Putamen (tissue), 1 donor: Measurements from ENCODE around the gene CDSN.

Source experiments
- DNase-seq: peaks from one replicate; pipeline ENCODE4 v3.0.0-alpha.2; 2016; ENCODE audit warnings: low spot score

The CDSN gene

GRCh38 chr6:31145386-31145785, 25.1 kb upstream of the CDSN start:
- no peak for DNase-seq

- DNase-seq, result no peak
These were observed 24.7 kb upstream of the CDSN start for GRCh38 chr6:31144970-31145340.

- DNase-seq, result no peak
These were observed 24.2 kb upstream of the CDSN start for GRCh38 chr6:31144296-31144969.

- no peak for DNase-seq
These were observed 22.9 kb upstream of the CDSN start for GRCh38 chr6:31143148-31143547.

GRCh38 chr6:31142361-31142761, 22.1 kb upstream of the CDSN start:
- DNase-seq, result no peak

- no peak for DNase-seq
These were observed 20.4 kb upstream of the CDSN start for GRCh38 chr6:31140643-31141042.

GRCh38 chr6:31139599-31139998, 19.4 kb upstream of the CDSN start:
- no peak for DNase-seq

- DNase-seq, result no peak
These were observed 18.7 kb upstream of the CDSN start, which contains the start of gene PSORS1C2 for GRCh38 chr6:31138982-31139381. Gene PSORS1C2, minus strand, starts transcription at chr6:31139066. Its CDS starts 40 bp downstream, at chr6:31139026.

- DNase-seq, result no peak
These were observed 15.5 kb upstream of the CDSN start for GRCh38 chr6:31135710-31136109.

- no peak for DNase-seq
These were observed 12.6 kb upstream of the CDSN start for GRCh38 chr6:31132806-31133205.

GRCh38 chr6:31131595-31131994, 11.3 kb upstream of the CDSN start:
- DNase-seq, result no peak

GRCh38 chr6:31130751-31131150, 10.5 kb upstream of the CDSN start:
- no peak for DNase-seq

- DNase-seq, result no peak
These were observed 8.9 kb upstream of the CDSN start for GRCh38 chr6:31129130-31129529.

GRCh38 chr6:31128093-31128676, 7.9 kb upstream of the CDSN start:
- DNase-seq, result peak; percentile 18

- no peak for DNase-seq
These were observed 6.3 kb upstream of the CDSN start for GRCh38 chr6:31126396-31127175.

GRCh38 chr6:31125586-31126363, 5.5 kb upstream of the CDSN start:
- DNase-seq, result no peak

GRCh38 chr6:31125162-31125561, 4.9 kb upstream of the CDSN start:
- no peak for DNase-seq

GRCh38 chr6:31122791-31123706, 2.8 kb upstream of the CDSN start:
- DNase-seq, result peak; percentile 32

GRCh38 chr6:31121131-31121790, 1.0 kb upstream of the CDSN start:
- DNase-seq, result no peak

GRCh38 chr6:31118178-31118577, 2.1 kb downstream of the CDSN start:
- DNase-seq, result no peak
